ACC112 (cell line): ENCODE data around the gene ELANE.
A peak's percentile ranks its signal among the peaks of the same experiment; 100 is the strongest.

Source experiments
- H2AFZ ChIP-seq: fragments of 200-600 bp; sonication (generic); one replicate; pipeline ENCODE4 v1.6.0; 2017; ENCODE audit warnings: antibody characterized with exemption, low read length; ENCODE audit not compliant: unreplicated experiment
- H3K27ac ChIP-seq: fragments of 200-600 bp; sonication (generic); 2 replicates; pipeline ENCODE4 v1.5.1; 2014; ENCODE audit warnings: low read depth, mild to moderate bottlenecking, antibody characterized with exemption, low read length, moderate library complexity
- H3K27me3 ChIP-seq: fragments of 200-600 bp; sonication (generic); 2 replicates; pipeline ENCODE4 v1.6.1; 2014; ENCODE audit warnings: mild to moderate bottlenecking, antibody characterized with exemption, low read length, moderate library complexity, mixed read lengths; ENCODE audit not compliant: insufficient read depth
- H3K36me3 ChIP-seq: fragments of 200-600 bp; sonication (generic); 2 replicates; pipeline ENCODE4 v1.6.1; 2016; ENCODE audit warnings: mild to moderate bottlenecking, antibody characterized with exemption, low read length, moderate library complexity, mixed read lengths; ENCODE audit not compliant: insufficient read depth
- H3K4me1 ChIP-seq: fragments of 200-600 bp; sonication (generic); one replicate; pipeline ENCODE4 v1.6.1; 2016; ENCODE audit warnings: low read length, mixed read lengths; ENCODE audit not compliant: insufficient read depth, unreplicated experiment, control insufficient read depth
- H3K4me3 ChIP-seq: fragments of 200-600 bp; sonication (generic); 2 replicates; pipeline ENCODE4 v1.5.1; 2014; ENCODE audit warnings: mild to moderate bottlenecking, low read depth, low read length
- H3K79me2 ChIP-seq: fragments of 200-600 bp; sonication (generic); one replicate; pipeline ENCODE4 v1.6.0; 2016; ENCODE audit warnings: low read length; ENCODE audit not compliant: control insufficient read depth, unreplicated experiment, insufficient read depth

Gene ELANE

DNA sequence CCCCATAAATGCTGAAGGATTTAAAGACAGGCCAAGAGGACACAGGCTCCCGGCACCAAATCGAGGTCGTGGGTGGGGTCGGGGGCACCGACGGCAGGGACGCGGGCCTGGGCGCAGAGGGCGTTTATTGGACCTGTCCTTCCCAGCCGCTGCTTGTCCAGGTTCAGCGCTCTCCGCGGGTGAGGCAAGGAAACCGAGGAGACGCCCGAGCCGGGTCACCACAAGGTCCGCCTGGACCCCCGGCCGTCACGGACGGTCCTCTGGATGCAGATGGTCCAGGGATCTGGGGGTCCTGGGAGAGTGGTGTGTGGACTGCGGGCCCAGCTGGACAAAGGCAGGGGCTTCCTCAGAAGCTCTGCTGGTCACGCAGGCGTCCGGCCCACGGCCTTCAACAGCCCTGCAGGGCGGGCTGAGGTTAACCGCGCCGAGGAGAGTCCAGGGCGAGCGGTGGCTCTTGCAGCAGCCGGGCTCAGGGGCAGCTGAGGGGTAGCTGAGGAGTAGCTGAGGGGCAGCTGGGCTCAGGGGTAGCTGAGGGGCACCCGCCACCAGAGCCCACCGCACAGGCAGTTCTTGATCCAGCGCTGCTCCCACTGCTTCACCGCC lies 15.9 kb downstream of the ELANE start:
- Histone ChIP-seq H3K4me3 (no peak overlapping the region), H3K36me3 (no peaks in the 10 kb centered on the region), H3K27ac (no peak overlapping the region), H2AFZ (no peak overlapping the region), H3K4me1 (peaks cover 14% of the 10 kb centered on the region), H3K27me3 (no peaks in the 10 kb centered on the region), H3K79me2 (no peaks in the 10 kb centered on the region)

DNA sequence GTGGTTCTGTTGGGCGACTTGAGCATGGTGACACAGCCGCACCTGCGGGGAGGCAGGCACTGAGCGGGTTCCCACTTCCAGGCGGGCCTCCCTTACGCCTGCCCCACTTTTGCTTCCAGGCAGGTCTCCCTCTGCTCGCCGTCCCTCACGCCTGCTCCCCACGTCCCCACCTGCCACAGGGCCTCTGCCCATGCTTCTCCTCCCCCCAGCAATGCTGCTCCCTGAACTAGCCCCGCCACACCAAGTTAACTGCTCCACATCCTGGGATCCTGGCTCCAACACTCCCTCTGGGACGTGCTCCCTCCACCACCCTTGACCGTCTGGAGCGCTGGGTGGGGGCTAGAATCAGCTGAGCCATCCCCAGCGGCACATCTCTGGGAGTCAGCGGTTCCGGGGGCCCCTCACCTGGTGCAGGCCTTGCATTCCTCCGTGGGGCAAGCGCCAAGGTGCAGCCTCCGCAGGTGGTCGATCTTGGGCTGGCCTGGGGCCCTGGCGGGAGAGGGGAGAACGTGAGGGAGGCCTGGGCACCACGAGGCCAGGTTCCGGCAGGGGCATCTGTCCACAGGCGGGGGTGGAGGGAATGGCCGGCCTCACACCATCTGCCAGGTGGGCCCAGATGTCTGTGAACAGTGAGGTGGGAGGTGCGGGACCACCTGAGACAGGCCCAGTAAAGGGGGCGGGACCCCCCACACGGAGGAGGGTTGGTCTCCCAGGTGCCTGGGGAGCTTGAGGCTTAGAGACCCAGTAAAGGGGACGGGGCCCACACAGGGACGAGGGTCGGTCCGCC lies 16.5 kb downstream of the ELANE start:
- H3K36me3 ChIP-seq, result no peaks in the 10 kb centered on the region

DNA sequence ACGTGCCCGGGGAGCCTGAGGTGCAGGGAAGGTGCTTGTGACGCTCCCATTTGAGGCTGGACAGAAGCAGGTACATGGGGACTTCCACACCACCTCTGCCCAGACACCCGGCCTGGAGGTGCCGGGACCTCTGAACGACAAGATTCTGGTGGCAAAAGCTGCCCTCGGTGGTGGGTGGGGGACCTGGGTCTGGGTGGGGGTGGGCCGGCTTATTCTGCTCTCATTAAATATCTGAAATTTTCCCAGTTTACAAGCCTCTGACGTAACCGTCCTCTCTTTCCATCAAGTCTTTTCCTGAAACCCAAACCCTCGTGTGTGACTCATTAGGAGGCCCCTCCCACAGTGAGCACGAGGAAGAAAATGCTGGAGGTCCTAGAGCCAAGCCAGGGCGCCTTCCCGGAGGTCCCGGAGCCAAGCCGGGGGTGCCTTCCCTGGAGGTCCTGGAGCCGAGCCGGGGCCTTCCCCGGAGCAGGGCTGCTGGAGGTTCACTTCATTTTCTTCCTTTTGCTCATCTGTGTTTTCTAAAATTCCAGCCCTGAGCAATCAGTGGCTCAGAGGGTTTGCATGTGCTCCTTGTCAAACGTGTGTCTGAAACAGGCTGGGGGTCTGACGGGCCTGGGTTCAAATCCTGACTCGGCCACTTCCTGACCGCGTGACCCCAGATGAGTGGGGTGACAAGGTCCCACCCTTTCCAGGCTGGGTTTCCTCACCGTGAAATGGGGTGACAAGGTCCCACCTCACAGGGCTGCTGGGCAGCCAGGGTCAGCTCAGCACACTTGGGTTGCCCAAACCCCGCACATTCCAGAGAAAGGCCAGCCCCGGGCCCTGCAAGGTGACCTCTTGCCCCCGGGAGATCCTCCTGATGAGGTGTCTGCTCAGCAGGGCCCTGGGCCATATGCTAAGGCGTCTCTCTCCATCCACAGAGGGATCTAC lies 17.4 kb downstream of the ELANE start:
- Histone ChIP-seq H3K79me2 (no peaks in the 10 kb centered on the region), H2AFZ (no peak overlapping the region), H3K27me3 (no peaks in the 10 kb centered on the region), H3K36me3 (no peaks in the 10 kb centered on the region), H3K4me1 (peaks cover 14% of the 10 kb centered on the region), H3K4me3 (no peak overlapping the region), H3K27ac (peak overlapping the region; percentile 63)

More for the DNA sequence above, 16.5 kb downstream of the ELANE start:
- Histone ChIP-seq H3K4me3 (no peak overlapping the region), H2AFZ (no peak overlapping the region), H3K27ac (peak overlapping the region; percentile 63), H3K27me3 (no peaks in the 10 kb centered on the region), H3K4me1 (peaks cover 14% of the 10 kb centered on the region), H3K79me2 (no peaks in the 10 kb centered on the region)

DNA sequence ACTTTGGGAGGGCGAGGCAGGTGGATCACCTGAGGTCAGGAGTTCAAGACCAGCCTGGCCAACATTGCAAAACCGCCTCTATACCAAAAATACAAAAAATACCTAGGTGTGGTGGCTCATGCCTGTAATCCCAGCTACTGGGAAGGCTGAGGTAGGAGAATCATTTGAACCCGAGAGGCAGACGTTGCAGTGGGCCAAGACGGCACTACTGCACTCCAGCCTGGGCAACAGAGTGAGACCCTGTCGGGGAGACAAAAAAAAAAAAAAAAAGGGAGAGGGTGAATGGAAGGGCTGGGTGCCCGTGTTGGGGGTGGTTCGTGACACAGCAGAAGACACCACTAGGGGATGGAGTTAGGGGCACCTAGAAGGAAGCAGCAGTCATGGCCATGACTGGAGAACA lies 18.2 kb downstream of the ELANE start:
- no peaks in the 10 kb centered on the region for H3K79me2 ChIP-seq
- H2AFZ ChIP-seq, result no peak overlapping the region
- H3K4me3 ChIP-seq, result no peak overlapping the region
- H3K27me3 ChIP-seq, result no peaks in the 10 kb centered on the region
- H3K36me3 ChIP-seq, result no peaks in the 10 kb centered on the region
- H3K4me1 ChIP-seq, result peaks cover 14% of the 10 kb centered on the region
- H3K27ac ChIP-seq, result no peak overlapping the region

DNA sequence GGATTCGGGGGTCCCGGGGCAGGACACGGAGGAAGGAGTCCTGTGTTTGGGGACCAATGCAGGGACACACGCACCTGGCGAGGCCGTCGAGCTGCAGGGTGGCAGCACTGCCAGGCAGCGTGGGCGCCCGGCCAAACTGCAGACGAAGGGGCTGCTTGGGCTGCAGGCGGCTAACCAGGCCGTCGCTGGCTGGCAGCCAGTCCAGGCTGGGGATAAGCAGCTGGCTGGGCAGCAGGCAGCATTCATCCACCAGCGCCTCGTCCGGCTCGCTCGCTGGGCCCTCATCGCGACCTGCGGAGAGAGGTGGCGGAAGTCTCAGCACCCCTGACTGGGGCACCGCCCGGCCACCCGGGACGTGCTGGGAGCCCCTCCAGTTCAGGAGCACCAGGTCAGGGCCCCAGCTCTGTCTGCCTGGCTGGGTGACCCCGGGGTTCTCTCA lies 18.9 kb downstream of the ELANE start:
- H3K79me2 ChIP-seq, result no peaks in the 10 kb centered on the region
- no peaks in the 10 kb centered on the region for H3K36me3 ChIP-seq
- no peaks in the 10 kb centered on the region for H3K27me3 ChIP-seq
- no peak overlapping the region for H3K4me3 ChIP-seq
- H2AFZ ChIP-seq, result no peak overlapping the region
- peaks cover 14% of the 10 kb centered on the region for H3K4me1 ChIP-seq
- H3K27ac ChIP-seq, result no peak overlapping the region

DNA sequence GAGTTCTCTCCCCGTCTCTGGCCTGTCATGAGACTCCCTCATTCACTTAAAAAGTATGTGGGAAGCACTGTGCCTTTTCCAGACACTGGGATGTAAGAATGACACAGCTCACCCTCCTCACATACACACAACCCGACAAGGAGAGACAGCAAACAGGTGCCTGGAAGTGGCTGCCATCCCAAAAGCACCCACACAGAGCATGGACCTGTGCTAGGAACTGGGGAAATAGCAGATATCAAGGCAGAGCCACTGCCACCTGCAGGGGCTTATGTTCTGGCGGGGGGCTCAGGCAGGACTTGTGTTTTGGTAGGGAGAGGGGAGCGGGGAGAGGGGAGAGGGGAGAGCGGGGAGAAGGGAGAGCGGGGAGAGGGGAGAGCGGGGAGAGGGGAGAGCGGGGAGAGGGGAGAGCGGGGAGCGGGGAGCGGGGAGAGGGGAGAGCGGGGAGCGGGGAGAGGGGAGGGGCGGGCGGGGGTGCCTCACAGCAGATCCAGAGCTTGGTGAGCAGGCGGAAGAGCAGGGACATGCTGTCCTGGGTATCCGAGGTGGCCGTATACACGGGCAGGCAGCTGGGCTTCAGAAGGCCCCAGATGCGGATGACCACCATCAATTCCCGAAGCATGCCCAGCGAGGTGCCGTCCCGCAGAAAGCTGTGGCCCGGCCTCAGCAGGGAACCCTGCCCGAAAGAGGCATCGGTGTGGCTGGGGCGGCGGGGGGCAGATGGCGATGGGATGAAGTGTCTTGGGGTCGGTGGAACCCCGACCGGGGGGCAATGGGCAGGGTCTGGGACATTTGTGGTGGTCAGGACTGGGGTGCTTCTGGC lies 19.6 kb downstream of the ELANE start:
- peaks cover 14% of the 10 kb centered on the region for H3K4me1 ChIP-seq
- H3K27me3 ChIP-seq, result no peaks in the 10 kb centered on the region
- no peak overlapping the region for H3K27ac ChIP-seq
- no peak overlapping the region for H3K4me3 ChIP-seq
- H3K79me2 ChIP-seq, result no peaks in the 10 kb centered on the region
- no peaks in the 10 kb centered on the region for H3K36me3 ChIP-seq
- no peak overlapping the region for H2AFZ ChIP-seq

DNA sequence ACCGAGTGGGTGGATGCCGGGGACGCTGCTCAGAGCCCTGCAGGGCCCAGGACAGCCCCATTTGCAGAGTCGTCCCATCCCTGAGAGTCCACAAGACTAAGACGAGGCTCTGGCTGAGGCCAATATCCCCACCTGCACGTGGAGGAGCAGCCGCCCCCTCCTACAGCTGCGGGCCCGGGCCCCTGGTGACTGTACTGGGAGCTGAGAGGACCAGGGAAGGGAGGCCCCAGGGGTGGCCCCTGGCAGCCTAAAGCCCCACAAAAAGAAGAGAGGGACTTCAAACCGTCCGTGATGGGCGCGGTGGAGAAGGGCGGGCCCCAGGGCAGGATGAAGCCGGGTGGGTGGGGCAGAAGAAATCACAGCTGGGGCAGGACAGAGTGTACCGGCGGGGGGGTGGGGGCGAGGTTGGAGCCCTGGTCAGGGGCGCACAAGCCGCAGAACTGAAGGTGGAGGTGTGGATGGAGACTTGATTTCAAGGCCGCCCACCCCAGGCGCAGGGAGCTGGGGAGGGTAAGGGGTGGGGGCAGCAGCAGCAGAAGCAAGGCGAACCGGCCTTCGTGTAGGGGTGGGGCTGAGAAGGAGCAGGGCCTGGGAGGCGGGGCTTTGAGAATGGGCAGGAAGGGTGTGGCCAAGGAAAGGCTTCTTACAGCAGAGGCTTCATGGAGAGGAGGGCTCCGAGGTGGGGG lies 20.3 kb downstream of the ELANE start:
- Histone ChIP-seq H3K27ac (no peak overlapping the region), H3K36me3 (no peaks in the 10 kb centered on the region), H3K4me3 (no peak overlapping the region), H3K79me2 (no peaks in the 10 kb centered on the region), H2AFZ (no peak overlapping the region), H3K4me1 (peaks cover 14% of the 10 kb centered on the region), H3K27me3 (no peaks in the 10 kb centered on the region)

DNA sequence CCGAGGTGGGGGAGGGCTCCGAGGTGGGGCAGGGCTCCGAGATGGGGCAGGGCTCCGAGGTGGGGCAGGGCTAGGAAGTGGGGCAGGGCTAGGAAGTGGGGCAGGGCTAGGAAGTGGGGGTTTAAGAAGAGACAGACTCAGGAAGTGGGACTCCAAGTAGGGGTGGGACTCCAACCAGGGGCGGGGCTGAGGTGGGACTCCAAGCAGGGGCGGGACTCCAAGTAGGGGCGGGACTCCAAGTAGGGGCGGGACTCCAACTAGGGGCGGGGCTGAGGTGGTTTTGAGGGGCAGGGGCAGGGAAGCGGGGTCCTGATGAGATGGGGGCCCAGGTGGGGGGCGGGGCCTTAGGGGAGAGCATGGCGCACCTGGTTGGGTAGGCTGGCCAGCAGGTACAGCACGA lies 21.0 kb downstream of the ELANE start:
- no peak overlapping the region for H3K4me3 ChIP-seq
- H3K79me2 ChIP-seq, result no peaks in the 10 kb centered on the region
- H3K4me1 ChIP-seq, result peaks cover 14% of the 10 kb centered on the region
- no peaks in the 10 kb centered on the region for H3K36me3 ChIP-seq
- no peak overlapping the region for H3K27ac ChIP-seq
- H2AFZ ChIP-seq, result no peak overlapping the region
- H3K27me3 ChIP-seq, result no peaks in the 10 kb centered on the region

DNA sequence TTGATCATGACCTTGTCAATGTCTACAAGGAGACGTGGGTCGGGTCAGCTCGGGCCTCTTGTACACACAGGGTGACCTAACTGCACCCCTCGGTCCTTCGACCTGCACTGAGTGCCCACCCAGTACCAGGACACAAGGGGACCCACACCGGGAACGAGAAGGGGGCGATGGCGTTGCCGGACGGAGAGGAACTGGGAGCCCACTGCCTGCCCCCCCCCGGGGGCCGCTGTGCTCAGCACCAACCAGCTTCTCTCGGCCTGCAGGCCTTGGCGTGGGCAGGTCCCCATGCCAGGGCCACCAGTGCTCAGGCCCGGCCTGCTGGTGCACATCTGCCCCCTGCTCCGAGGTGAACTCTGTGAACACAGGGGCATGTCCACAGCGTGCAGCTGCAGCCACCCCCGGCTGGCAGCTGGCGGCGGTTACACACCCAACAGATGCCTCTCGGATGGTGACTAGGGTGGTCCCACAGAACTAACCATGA lies 21.5 kb downstream of the ELANE start:
- Histone ChIP-seq H3K4me1 (peaks cover 14% of the 10 kb centered on the region), H3K27ac (no peak overlapping the region)

More for the DNA sequence above, 21.5 kb downstream of the ELANE start:
- H3K36me3 ChIP-seq, result no peaks in the 10 kb centered on the region
- no peak overlapping the region for H2AFZ ChIP-seq
- no peak overlapping the region for H3K4me3 ChIP-seq
- no peaks in the 10 kb centered on the region for H3K27me3 ChIP-seq
- no peaks in the 10 kb centered on the region for H3K79me2 ChIP-seq
